Fibroblast of villous mesenchyme (primary cell): ENCODE results near the gene PPARA. TPM values are rescaled to one million over a fixed set of nuclear protein-coding genes. Genes with fewer than 3 reads are reported as not detected.
A peak's percentile ranks its signal among the peaks of the same experiment; 100 is the strongest.

Experiments used
- DNase-seq: peaks from one replicate; pipeline ENCODE4 v3.0.0-alpha.2; 2010; ENCODE audit warnings: low read depth
- H3K4me3 ChIP-seq: 2 replicates; pipeline ENCODE4 v1.5.1; 2011; ENCODE audit warnings: low read depth, mild to moderate bottlenecking, low read length
- total RNA-seq: library from RNA; depleted of rRNA; stranded (reverse); fragments of >200 nt; gene quantifications from 2 replicates; pipeline ENCODE4 v1.2.3, GENCODE V29; 2012
- TF ChIP-seq, protein P1 (sequence below): IDR thresholded peaks from 2 replicates; pipeline ENCODE4 v1.5.1; 2012; ENCODE audit warnings: low read depth, mild to moderate bottlenecking, low read length; ENCODE audit not compliant: insufficient read depth

The PPARA gene
- total RNA-seq, 1 donor = 14.2 TPM

DNA sequence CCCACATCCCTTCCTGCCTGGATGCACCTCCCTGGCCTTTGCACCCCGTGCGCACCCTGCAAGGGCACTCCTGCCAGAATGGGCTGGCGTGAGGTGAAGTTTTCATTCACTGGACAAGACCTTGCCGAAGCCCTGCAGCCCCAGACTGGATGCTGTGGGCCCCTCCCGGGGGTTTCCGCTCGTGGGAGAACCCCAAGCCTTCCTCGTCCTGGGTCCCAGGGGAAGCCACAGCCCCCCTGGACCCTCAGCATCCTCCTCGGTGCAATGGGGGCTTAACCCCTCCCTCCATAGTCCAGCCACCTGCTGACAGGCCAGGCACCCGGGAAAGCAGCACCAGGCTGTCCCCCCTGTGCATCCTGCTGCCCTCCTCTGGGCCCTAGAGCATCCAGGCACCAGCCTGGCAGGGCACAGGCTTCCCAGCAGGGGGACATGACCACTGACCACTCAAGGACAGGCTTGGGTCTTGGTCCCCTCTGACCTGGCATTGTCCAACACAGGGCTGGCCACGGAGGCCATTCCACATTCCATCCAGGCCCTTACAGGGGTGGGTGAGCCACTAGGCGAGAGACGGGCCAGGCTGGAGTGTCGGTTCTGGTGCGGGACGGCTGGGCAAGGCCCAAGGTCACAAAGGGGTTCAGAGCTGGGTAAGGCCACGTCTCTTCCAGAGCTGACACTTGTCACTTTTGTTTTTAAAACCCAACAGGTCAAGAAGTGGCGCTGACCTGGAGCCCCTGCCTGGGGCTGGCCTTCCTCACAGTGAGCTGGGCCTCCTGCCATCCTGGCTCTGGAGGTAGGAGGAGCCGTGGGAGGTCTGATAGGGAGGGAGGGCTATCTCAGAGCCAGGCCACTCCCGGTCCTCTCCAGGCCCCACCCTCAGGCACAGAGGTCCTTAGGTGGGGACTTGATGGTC is 41.5 kb upstream of the PPARA start:
- TF ChIP-seq, protein P1, sequence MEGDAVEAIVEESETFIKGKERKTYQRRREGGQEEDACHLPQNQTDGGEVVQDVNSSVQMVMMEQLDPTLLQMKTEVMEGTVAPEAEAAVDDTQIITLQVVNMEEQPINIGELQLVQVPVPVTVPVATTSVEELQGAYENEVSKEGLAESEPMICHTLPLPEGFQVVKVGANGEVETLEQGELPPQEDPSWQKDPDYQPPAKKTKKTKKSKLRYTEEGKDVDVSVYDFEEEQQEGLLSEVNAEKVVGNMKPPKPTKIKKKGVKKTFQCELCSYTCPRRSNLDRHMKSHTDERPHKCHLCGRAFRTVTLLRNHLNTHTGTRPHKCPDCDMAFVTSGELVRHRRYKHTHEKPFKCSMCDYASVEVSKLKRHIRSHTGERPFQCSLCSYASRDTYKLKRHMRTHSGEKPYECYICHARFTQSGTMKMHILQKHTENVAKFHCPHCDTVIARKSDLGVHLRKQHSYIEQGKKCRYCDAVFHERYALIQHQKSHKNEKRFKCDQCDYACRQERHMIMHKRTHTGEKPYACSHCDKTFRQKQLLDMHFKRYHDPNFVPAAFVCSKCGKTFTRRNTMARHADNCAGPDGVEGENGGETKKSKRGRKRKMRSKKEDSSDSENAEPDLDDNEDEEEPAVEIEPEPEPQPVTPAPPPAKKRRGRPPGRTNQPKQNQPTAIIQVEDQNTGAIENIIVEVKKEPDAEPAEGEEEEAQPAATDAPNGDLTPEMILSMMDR = peak; percentile 5
- H3K4me3 ChIP-seq = no peak overlapping the region
- peak; percentile 57 for DNase-seq

DNA sequence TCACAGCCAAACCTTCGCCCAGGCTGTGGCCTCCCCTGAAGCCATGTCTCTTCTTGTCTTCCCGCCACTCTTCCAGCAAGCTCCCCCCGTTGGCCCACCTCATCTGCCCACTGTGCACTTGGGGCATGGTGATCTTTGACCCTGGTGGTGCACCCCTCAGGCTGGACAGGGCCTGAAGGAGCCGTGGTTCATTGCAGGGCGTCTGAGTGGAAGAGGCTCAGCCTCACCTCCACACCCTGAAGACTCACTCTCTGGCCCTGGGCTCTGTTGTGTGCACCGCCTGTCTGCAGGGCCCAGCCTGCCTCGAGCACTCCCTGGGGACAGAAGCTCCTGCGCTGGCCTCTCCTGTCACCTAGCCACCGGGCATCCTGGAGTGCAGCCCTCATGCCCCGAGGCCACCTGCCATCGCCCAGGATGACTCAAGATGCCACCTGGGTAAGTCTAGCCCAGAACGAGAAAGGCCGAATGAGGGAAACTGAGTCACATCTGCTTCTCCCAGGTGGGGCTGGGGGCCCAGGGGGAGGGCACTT is 40.8 kb upstream of the PPARA start:
- DNase-seq = no peak
- TF ChIP-seq, protein P1 = no peak
- H3K4me3 ChIP-seq = no peak overlapping the region

DNA sequence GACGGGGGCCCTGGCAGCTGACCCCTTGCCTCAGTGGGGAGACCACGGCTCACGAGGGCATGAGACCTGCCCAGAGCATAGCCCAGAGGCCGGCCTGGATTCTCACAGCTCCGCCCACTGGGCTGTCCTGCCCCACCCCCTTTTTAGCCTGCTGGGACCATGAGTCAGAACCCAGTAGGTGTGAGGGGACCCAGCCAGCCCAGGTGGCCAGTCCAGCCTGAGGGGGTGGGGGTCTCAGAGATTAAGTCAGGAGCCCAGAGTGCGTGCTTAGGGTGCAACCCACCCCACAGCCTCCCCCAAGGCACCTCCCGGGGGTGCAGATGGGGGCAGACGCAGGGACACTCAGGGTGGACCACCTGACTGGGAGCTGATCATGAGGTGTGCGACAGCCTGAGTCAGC is 40.1 kb upstream of the PPARA start:
- DNase-seq = peak; percentile 53
- no peak overlapping the region for H3K4me3 ChIP-seq
- TF ChIP-seq, protein P1 = no peak

DNA sequence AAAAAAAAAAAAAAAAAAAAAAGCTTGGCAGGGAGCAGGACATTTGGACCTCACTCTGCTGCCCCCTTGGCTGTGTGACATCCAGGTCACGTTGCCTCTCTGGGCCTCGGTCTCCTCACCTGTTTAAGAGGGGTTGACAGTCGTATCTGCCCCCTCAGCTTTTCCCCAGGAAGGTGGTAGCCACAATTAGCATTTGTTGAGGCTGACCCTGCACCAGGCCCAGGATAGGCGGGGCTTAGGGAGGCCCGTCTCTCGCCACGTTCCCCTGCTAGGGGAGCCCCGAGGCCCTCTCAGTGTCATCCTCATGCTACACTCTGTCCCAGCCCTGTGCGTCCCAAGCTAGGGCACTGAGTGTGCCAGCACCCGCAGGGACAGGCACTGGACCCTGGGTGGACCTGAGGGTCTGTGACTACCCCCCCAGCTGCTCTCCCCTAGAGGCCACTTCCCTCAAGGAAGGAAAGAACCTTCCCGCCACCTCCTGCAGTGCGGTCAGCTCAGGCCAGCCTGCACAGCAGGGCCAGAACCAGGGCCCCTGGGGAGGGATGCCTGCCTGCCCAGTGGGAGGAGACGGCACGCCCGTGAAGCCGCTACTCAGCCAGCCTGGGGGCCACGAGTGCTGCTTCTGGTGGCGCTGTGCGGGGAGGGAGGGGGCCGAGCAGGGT is 38.5 kb upstream of the PPARA start:
- TF ChIP-seq, protein P1 = no peak
- DNase-seq = no peak
- no peak overlapping the region for H3K4me3 ChIP-seq

DNA sequence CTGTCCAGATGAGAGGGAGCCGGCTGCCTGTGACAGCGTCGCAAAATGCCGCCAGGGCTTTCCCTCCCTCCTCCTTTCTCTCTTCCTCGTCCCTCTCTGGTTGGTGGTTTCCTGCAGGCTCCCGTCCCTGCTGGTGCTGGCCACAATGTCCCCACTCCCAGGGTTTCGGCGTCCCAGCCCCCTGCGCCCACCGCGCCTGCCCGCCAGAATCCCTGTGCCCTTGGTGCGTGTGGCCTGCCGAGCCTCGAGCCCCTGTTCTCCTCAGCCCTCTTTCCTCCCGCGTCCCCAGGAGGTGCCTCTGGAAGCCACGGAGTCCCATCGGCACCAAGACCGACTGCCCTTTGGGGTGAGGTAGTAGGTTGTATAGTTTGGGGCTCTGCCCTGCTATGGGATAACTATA is 37.9 kb upstream of the PPARA start:
- no peak for DNase-seq
- TF ChIP-seq, protein P1 = no peak
- no peak overlapping the region for H3K4me3 ChIP-seq

DNA sequence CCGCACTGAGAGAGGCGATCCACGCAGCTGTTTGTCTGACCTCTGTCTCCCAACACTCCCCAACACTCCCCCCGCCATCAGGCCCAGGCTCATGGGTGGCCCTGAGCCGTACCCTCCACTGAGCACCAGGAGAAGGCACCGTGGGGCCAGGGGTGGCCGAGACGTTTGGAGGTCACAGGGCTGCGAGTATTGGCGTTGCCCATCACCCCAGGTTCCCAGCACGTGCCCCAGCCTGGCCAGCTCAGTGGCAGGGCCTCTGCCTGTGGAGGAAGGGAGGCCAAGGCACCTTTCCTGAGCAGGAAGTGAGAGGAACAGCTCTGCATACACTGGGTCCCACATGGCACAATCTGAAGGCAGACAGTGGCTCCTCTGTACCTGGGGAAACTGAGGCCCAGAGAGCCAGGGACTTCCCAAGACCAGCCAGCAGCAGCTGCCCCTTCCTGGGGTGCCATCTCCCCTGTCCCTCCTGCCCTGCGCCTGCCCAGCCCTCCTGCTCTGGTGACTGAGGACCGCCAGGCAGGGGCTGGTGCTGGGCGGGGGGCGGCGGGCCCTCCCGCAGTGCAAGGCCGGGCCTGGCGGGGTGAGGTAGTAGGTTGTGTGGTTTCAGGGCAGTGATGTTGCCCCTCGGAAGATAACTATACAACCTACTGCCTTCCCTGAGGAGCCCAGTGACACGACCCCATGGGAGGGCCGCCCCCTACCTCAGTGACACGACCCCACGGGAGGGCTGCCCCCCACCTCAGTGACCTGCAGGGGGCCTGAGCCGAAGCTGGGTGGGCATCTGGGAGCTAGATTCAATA is 37.0 kb upstream of the PPARA start:
- no peak overlapping the region for H3K4me3 ChIP-seq
- DNase-seq = no peak
- TF ChIP-seq, protein P1 = no peak
